Ramos (cell line): ENCODE results near the gene WNT16.

Experiments
- in situ Hi-C: fragments of 300-500 bp; cut with MboI; formaldehyde crosslinking; loops from one replicate; pipeline ENCODE4 v1.14.3; 2022; ENCODE audit warnings: low sequenced_read_pairs; ENCODE audit not compliant: unreplicated experiment

WNT16 gene

DNA sequence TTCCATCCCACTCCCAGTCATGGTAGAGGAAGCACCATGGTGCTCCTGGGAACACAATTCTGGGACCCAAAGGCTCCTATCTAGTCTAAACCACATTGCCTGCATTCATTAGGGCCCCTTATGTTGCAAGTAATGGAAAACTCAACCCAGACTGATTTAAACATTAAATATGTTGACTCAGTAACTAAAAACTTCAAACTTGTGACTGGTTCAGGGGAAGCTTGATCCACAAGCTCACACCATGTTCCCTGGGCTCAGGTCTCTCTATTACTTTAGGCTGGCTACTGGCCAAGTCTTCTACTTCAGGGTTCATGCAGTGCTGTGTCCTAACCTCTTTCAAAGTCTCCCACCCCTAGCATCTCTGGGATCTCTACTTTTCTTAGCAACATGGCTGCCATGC, 13.1 kb downstream of the WNT16 start:
- in situ Hi-C loops: no loop called here

- in situ Hi-C loops: no loop called here
Observed at GRCh38 chr7:121342631-121343030, 13.8 kb downstream of the WNT16 start.

- in situ Hi-C loops: no loop called here
Observed at GRCh38 chr7:121343302-121343701, 14.5 kb downstream of the WNT16 start.

- in situ Hi-C loops: no loop called here
Observed at GRCh38 chr7:121344093-121344492, 15.3 kb downstream of the WNT16 start.

DNA sequence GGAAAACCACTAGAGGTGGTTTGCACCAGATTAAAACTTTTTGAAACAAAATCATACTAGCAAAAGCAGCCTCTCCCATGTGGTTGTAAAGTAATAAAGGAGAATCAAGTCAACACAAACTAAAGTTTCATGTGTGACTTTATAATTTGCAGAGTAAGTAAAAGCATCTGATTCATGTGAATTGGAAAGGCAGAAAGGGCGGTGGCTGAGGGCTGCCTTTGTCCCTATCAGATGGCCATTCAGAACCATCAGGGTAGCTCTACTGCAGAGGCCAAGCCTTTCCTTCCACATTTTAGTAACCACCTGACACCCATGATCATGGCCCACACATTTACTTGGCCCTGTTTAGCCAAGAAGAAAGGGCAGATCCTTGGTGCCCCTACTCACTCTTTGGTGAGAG, 15.7 kb downstream of the WNT16 start:
- in situ Hi-C loops: no loop called here

GRCh38 chr7:121351682-121352081, 22.9 kb downstream of the WNT16 start:
- in situ Hi-C loops: loop anchor here (25.0 kb wide), 1 partner anchor 636 kb away; no protein-coding TSS in a partner anchor

- in situ Hi-C loops: loop anchor here (25.0 kb wide), 1 partner anchor 635 kb away; no protein-coding TSS in a partner anchor
Observed at GRCh38 chr7:121352323-121352722, 23.5 kb downstream of the WNT16 start.

GRCh38 chr7:121355574-121355973, 26.8 kb downstream of the WNT16 start:
- in situ Hi-C loops: loop anchor here (25.0 kb wide), 1 partner anchor 632 kb away; no protein-coding TSS in a partner anchor

GRCh38 chr7:121360564-121360963, 31.8 kb downstream of the WNT16 start:
- in situ Hi-C loops: loop anchor here (5.0 to 25.0 kb wide), 2 partner anchors 192 to 627 kb away; no protein-coding TSS in a partner anchor

DNA sequence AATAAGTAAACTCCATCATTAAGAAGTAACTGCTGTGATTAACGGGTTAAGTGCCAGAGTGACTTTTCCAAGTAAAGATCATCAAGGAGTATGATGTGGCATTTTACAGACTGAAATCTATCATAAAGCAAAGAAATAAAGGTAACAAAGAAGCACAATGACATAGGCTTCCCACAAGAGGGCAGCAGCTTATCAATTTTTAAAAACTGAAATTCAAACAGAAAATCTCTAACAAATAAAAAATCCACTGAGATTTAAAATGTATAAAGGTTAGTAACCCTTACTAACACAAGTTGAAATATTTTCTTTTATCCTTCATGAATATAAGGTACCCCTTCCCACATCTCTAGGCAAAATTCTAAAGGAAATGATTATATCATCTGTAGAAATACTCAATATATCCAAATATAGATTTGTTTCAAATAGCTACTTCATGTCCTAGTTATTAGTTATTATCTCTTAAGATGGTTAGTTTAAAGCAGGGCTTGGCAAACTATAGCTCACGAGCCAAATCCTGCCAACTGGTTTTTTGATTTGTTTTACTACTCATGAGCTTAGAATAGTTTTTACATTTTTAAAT, 38.1 kb downstream of the WNT16 start:
- in situ Hi-C loops: loop anchor here (25.0 kb wide), 1 partner anchor 620 kb away; no protein-coding TSS in a partner anchor

- in situ Hi-C loops: loop anchor here (25.0 kb wide), 1 partner anchor 618 kb away; no protein-coding TSS in a partner anchor
Observed at GRCh38 chr7:121369462-121369861, 40.7 kb downstream of the WNT16 start.

DNA sequence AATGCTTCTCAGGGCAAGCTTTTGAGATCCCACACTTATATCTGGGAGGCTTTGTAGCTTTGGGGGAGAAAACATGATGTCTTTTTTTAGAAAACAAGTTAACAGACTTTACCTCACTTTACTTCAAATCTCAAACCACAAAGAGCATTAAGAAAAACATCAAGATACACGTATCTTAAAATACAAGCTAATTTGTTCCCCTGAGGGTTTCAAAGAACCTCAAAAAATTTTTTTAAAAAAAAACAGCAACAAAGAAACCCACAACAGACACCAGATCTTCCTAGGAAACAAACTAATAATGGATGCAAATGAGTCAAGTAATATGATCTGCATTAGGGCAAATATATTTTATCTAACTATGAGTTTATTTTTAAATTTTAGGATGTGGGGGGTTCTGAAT, 42.6 kb downstream of the WNT16 start:
- in situ Hi-C loops: loop anchor here (25.0 kb wide), 1 partner anchor 616 kb away; no protein-coding TSS in a partner anchor

DNA sequence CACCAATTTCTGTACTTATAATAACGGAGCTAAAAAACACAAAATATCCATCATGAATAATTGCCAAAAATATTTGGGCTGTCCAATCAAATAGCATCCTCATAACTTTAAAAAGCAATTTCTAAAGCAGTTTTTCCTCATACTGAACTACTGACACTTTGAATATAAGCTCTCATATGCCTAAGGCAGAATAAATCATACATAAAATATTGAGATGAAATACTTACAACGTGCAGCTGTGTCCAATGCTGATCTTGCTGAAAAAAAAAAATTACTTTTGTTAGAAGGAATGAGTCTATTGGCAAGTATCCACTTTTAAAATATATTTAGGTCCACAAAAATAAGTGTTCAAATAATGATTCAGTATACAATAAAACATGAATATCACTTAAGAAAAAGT, 43.1 kb downstream of the WNT16 start:
- in situ Hi-C loops: loop anchor here (25.0 kb wide), 1 partner anchor 615 kb away; no protein-coding TSS in a partner anchor

DNA sequence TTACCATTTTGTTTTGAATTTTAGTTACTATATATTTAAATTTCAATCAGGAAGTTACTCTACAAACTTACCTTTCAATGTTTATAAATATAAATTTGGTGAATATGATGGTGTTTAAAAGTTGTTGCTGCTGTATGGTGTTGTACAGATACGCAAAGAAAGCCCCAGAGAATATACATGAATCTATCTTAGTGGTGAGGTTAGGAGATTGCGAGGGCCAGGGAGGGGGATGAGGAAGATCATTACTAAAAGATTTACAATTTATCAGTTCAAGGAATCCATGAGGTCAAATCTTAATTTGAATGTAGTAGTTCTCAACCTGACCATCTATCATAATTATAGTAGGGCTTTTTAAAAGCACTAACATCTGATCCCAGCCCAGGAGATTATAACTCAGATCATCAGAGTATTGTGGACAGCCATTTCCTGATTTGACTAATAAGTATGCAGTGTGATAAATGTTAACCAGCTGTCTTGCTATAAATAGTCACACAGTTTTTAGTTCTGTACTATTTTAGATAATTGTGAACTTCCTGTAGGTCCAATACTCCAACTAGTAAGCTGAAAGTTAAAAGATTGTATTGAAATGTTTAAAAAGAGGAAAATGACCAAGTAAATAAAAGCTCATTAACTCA, 43.7 kb downstream of the WNT16 start:
- in situ Hi-C loops: loop anchor here (25.0 kb wide), 1 partner anchor 615 kb away; no protein-coding TSS in a partner anchor

- in situ Hi-C loops: loop anchor here (25.0 kb wide), 1 partner anchor 614 kb away; no protein-coding TSS in a partner anchor
Observed at GRCh38 chr7:121373177-121373576, 44.4 kb downstream of the WNT16 start.

DNA sequence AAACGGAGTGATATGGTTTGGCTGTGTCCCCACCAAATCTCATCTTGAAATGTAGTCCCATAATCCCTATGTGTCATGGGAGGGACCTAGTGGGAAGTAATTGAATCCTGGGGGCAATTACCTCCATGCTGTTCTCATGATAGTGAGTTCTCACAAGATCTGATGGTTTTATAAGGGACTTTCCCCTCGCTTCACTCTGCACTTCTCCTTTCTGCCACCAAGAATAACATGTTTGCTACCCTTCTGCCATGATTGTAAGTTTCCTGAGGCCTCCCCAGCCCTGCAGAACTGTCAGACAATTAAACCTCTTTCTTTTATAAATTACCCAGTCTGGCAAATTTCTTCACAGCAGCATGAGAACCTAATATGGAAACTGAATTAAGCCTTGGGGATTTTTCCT, 48.2 kb downstream of the WNT16 start:
- in situ Hi-C loops: loop anchor here (25.0 kb wide), 1 partner anchor 415 kb away; the partner anchor contains the start of gene ING3

DNA sequence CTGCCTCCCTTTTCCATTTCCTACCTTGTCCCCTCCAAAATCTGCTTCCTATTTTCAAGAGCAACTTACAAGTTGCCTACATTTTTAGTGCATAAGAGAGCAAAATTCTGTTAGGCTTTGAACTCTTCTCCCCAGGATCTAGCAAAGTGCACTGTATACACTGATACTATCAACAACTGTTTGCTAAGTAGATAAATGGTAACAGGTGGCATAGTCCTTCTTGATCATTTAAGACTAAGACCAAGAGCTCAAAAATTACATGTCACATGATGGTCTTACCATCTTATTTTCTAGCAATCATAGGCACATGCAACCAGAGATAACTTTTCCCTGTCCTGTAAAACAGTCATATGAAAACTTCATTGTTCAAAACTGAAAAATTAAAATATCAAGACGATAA, 51.1 kb downstream of the WNT16 start:
- in situ Hi-C loops: loop anchor here (25.0 kb wide), 1 partner anchor 418 kb away; the partner anchor contains the start of gene ING3

- in situ Hi-C loops: loop anchor here (25.0 kb wide), 1 partner anchor 420 kb away; the partner anchor contains the start of gene ING3
Observed at GRCh38 chr7:121382473-121382872, 53.7 kb downstream of the WNT16 start.

DNA sequence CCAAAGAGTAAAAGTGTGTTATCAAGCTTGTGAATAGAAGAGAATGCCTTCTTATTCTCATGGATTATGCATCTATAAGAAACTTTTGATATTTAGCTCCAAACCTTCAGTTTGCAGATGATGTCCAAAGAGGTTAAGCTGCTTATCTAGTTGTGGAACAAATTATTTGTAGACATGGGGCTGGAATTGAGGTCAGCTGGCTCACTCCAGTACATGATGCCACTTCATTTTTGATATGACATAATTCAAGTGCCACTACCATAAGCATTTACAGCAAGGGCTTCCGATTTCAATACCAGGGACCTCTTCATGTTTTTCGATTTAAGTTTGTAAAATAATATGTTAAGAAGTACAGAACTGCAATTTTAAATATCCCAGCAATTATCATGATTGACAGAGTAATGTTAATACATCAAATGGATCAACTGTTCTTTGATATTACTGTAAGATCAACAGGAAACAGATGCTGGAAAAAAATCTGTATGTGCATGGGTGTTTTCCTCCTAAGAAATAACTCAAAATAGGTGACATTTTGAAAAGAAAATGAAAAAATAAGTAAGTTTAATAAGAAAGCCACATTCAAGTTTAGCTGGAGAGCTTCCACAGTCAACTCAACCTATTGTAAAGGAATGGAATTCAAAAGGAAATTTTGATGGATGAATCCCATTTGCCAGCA, 54.6 kb downstream of the WNT16 start:
- in situ Hi-C loops: loop anchor here (25.0 kb wide), 1 partner anchor 421 kb away; the partner anchor contains the start of gene ING3

- in situ Hi-C loops: loop anchor here (25.0 kb wide), 1 partner anchor 422 kb away; the partner anchor contains the start of gene ING3
Observed at GRCh38 chr7:121384265-121384664, 55.5 kb downstream of the WNT16 start.
